Measurements from ENCODE around the gene ILK. TPM values are rescaled to one million over a fixed set of nuclear protein-coding genes. Genes with fewer than 3 reads are reported as not detected.

ILK gene
- total RNA-seq, 2 donors from 2014 or later, result 70.2 to 70.6 TPM

DNA sequence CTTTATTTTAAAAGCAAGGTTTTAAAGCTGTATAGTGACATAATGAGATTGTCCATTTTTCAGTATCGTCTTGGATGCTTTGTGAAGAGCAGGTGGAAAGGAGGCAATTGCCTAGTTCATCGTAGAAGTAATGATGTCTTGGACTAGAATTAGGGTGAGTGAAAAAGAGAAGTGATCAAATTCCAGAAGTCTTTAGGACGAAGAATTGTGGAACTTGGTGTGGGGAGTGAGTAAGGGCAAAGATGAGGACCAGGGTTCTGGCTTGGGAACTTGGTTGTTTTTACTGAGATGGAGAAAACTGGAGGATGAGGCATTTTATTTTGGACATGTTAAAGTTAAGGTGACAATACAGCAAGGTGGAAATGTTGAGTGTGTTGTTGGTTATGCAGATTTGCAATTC lies 1.2 kb downstream of the ILK start:
- peaks cover 3% of the 10 kb centered on the region for H3K36me3 Mint-ChIP-seq (ENCODE audit: low read depth)
- H3K9me3 ChIP-seq (ENCODE audit: control insufficient read depth, low read length, poor library complexity, severe bottlenecking), result no peaks in the 10 kb centered on the region
- no peak overlapping the region for H3K27ac Mint-ChIP-seq
- H3K27me3 Mint-ChIP-seq, result no peaks in the 10 kb centered on the region
- DNase-seq, result no peak
- H3K4me3 Mint-ChIP-seq, result no peak overlapping the region
- H3K4me1 Mint-ChIP-seq, result peaks cover 30% of the 10 kb centered on the region
- no peak for ATAC-seq

DNA sequence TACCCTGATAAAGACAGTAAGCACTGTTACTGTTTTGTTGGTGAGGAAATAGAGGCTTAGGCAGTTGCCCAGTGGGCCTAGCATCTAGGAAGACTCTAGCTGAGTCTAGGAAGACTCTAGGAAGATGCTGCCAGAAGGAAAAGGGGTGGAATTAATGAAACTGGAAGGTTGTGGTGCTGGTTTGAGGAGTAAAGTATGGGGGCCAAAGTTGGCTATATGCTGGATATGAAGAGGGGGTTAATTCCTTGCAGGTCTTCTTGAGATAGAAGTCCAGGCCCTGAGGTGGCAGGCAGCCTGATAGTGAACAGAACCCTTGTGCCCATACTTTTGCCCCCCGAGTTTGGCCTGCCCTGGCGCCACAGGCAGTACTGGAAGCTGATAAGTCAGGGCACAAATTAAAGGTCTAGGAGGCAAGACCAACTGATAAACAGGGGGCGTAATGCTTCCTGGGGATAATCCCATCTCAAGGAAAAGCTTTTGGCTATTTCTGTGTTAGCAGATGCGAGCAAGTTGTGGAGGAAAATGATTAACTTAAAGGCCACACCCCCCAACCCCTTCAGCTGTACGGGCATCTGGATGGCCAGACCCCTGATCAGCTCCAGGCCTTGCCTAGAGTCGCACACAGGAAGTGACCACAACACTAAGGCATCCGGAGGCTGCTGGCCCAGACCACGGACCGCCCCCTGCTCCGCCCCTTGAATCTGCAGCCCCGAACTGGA lies 3.1 kb downstream of the ILK start:
- no peaks in the 10 kb centered on the region for H3K9me3 ChIP-seq (ENCODE audit: control insufficient read depth, low read length, poor library complexity, severe bottlenecking)
- Mint-ChIP-seq H3K27ac (no peak overlapping the region), H3K4me1 (peaks cover 37% of the 10 kb centered on the region), H3K27me3 (no peaks in the 10 kb centered on the region), H3K36me3 (ENCODE audit: low read depth) (peaks cover 4% of the 10 kb centered on the region), H3K4me3 (no peak overlapping the region)
- DNase-seq (peak in 1 of 3 donors; percentile 35), ATAC-seq (no peak)

DNA sequence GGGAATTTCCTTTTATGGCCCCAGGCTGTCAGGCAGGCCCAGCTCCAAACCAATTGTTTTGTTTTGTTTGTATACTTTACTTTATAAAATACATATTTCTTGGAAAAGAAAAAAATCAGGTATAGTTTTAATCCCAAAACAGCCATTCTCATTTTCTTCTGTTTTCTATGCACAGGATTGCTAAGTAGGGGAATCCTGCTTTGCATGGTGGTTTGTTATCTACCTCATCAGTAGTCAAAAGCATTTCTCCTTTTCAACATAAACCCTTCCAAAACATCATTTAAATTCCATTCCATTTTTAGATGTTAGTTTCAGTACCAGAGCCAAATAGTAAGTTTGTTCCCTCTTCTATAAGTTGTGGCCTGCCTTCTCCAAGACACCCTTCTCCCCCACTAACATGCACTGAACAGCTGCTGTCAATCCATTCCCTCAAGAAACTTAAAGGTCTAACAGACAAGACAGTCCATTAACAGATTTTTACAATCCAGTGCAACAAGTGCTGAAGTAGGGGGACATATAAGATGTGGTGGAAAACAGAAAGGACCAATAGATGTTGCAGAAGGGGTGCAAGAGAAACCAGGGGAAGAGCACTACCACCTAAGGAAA lies 3.7 kb downstream of the ILK start:
- H3K27ac Mint-ChIP-seq, result no peak overlapping the region
- DNase-seq (no peak), ATAC-seq (no peak)

DNA sequence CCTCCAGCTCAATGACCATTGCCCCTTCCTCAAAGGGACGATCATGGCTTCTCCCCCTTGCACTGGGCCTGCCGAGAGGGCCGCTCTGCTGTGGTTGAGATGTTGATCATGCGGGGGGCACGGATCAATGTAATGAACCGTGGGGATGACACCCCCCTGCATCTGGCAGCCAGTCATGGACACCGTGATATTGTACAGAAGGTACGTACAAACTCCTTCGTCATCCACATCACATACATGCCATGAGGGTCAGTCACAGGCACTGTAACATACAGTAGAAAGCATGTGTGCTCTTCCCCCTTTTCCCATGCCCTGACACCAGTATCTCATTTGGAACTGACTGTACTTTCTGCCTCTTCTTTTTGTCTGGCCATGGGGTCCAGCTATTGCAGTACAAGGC lies 4.4 kb downstream of the ILK start:
- Mint-ChIP-seq H3K27ac (no peak overlapping the region), H3K4me1 (peaks cover 32% of the 10 kb centered on the region), H3K27me3 (no peaks in the 10 kb centered on the region), H3K4me3 (peak overlapping the region; percentile 21), H3K36me3 (ENCODE audit: low read depth) (peaks cover 2% of the 10 kb centered on the region)
- H3K9me3 ChIP-seq (ENCODE audit: control insufficient read depth, low read length, poor library complexity, severe bottlenecking), result no peaks in the 10 kb centered on the region
- DNase-seq (no peak), ATAC-seq (no peak)

More for the DNA sequence above, 3.7 kb downstream of the ILK start:
- H3K9me3 ChIP-seq (ENCODE audit: control insufficient read depth, low read length, poor library complexity, severe bottlenecking), result no peaks in the 10 kb centered on the region
- H3K4me3 Mint-ChIP-seq, result peak overlapping the region; percentile 50
- H3K36me3 Mint-ChIP-seq (ENCODE audit: low read depth), result peaks cover 2% of the 10 kb centered on the region
- H3K4me1 Mint-ChIP-seq, result peaks cover 32% of the 10 kb centered on the region
- no peaks in the 10 kb centered on the region for H3K27me3 Mint-ChIP-seq

DNA sequence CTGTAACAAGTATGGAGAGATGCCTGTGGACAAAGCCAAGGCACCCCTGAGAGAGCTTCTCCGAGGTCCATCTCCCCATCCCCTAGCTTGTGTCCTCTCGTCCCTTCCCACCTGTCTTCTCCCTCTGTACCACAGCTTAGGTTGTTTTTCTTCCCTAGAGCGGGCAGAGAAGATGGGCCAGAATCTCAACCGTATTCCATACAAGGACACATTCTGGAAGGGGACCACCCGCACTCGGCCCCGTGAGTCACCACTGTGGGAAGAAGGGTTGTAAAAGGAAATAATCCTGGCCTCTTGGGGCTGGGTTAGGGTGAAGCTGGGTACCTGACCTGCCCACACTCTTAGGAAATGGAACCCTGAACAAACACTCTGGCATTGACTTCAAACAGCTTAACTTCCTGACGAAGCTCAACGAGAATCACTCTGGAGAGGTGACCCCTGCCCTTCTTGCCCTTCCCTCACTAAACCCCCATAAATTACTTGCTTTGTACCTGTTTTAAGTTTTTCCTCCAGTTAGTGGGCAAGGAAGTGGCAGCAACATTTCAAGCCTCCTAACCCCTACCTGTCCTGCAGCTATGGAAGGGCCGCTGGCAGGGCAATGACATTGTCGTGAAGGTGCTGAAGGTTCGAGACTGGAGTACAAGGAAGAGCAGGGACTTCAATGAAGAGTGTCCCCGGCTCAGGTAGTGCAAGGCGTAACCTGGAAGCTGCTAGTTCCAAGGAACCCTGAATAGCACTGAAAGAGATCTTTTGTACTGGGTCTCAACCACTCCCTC lies 5.3 kb downstream of the ILK start:
- H3K4me1 Mint-ChIP-seq, result peaks cover 32% of the 10 kb centered on the region
- H3K4me3 Mint-ChIP-seq, result peak overlapping the region; percentile 25
- no peak for ATAC-seq
- no peak for DNase-seq
- peaks cover 2% of the 10 kb centered on the region for H3K36me3 Mint-ChIP-seq (ENCODE audit: low read depth)
- no peaks in the 10 kb centered on the region for H3K9me3 ChIP-seq (ENCODE audit: control insufficient read depth, low read length, poor library complexity, severe bottlenecking)
- no peaks in the 10 kb centered on the region for H3K27me3 Mint-ChIP-seq
- H3K27ac Mint-ChIP-seq, result no peak overlapping the region

DNA sequence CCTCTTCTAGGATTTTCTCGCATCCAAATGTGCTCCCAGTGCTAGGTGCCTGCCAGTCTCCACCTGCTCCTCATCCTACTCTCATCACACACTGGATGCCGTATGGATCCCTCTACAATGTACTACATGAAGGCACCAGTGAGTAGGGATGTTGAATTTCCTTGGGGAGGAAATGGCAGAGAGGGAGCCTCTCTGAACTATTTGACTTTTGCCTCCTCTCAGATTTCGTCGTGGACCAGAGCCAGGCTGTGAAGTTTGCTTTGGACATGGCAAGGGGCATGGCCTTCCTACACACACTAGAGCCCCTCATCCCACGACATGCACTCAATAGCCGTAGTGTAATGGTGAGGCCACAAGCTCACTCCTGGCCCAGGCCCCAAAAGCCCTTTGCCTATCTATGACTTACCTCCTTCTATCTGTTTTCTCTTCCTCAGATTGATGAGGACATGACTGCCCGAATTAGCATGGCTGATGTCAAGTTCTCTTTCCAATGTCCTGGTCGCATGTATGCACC lies 6.0 kb downstream of the ILK start:
- Mint-ChIP-seq H3K27me3 (no peaks in the 10 kb centered on the region), H3K4me3 (peak overlapping the region; percentile 60), H3K27ac (no peak overlapping the region), H3K4me1 (peaks cover 32% of the 10 kb centered on the region), H3K36me3 (ENCODE audit: low read depth) (peaks cover 2% of the 10 kb centered on the region)
- H3K9me3 ChIP-seq (ENCODE audit: control insufficient read depth, low read length, poor library complexity, severe bottlenecking), result no peaks in the 10 kb centered on the region
- ATAC-seq (no peak), DNase-seq (no peak)

DNA sequence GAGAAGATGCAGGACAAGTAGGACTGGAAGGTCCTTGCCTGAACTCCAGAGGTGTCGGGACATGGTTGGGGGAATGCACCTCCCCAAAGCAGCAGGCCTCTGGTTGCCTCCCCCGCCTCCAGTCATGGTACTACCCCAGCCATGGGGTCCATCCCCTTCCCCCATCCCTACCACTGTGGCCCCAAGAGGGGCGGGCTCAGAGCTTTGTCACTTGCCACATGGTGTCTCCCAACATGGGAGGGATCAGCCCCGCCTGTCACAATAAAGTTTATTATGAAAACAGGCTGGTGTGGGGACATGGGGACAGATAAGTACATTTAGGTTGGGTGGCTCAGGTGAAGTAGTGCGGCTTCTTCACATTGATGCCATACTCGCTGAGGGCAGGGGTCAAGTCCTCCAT lies 7.0 kb downstream of the ILK start:
- no peak overlapping the region for H3K4me3 Mint-ChIP-seq
- no peaks in the 10 kb centered on the region for H3K9me3 ChIP-seq (ENCODE audit: control insufficient read depth, low read length, poor library complexity, severe bottlenecking)
- ATAC-seq (no peak), DNase-seq (no peak)
- H3K27ac Mint-ChIP-seq, result no peak overlapping the region
- peaks cover 41% of the 10 kb centered on the region for H3K4me1 Mint-ChIP-seq
- peaks cover 6% of the 10 kb centered on the region for H3K36me3 Mint-ChIP-seq (ENCODE audit: low read depth)
- no peaks in the 10 kb centered on the region for H3K27me3 Mint-ChIP-seq

DNA sequence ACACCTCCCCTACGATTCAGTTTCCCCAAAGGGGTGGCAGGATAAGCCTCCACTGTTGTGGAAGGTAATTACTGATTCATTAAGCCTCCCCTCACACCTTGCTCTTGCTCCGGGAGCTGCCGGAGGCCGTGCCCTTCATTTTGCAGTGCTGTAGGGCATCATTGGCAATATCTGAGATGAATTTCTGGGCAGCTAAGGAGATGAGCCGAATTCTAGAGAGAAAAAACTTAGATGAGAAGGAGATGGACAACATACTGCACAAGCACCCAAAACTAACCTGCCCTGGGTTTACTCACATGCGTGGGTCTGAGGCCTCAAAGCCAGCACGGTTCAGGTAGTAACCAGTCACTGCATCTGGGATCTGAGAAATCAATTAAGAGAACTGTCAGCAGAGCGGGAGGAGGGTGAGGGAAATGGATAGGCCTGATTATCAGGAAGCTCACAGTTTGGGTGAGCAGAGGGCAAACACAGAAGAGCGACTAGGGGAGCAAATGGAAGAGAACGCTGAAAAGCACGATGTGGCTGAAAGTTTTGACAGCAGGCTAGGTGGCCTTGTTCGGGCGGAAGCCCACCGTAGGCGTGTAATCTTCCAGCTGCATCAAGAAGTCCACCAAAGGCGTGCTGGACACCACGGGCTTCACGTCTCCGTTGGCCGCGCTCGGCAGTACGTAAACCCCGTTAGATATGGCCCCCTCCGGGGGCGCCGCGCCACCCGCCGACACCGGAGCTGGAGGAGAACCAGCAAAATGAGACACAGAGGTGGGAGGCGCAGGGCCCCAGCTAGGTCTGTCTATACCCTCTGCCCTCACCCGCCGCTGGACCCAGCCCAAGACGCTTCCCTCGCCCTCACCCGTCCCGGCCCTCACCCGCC lies 7.8 kb downstream of the ILK start:
- DNase-seq, result peak in 1 of 3 donors; percentile 27
- Mint-ChIP-seq H3K4me3 (no peak overlapping the region), H3K36me3 (ENCODE audit: low read depth) (peaks cover 11% of the 10 kb centered on the region), H3K27ac (no peak overlapping the region), H3K4me1 (peaks cover 41% of the 10 kb centered on the region), H3K27me3 (no peaks in the 10 kb centered on the region)
- H3K9me3 ChIP-seq (ENCODE audit: control insufficient read depth, low read length, poor library complexity, severe bottlenecking), result no peaks in the 10 kb centered on the region
- peak; percentile 7 for ATAC-seq

DNA sequence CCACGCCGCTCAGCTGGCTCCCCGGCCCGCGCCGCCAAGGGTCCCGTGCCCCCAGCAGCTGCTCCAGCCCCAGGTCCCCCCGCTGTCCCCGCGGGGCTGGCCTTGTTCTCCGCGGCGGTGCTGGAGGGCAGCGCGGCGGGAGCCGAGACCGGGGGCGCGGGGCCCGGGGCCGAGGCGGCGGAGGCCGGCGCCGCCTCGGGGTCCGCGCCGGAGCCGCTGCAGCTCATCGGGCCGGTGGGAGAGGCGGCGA lies 8.3 kb downstream of the ILK start:
- ATAC-seq (no peak), DNase-seq (no peak)
- Mint-ChIP-seq H3K36me3 (ENCODE audit: low read depth) (peaks cover 11% of the 10 kb centered on the region), H3K27ac (no peak overlapping the region), H3K27me3 (no peaks in the 10 kb centered on the region), H3K4me3 (no peak overlapping the region), H3K4me1 (peaks cover 41% of the 10 kb centered on the region)
- H3K9me3 ChIP-seq (ENCODE audit: control insufficient read depth, low read length, poor library complexity, severe bottlenecking), result no peaks in the 10 kb centered on the region

DNA sequence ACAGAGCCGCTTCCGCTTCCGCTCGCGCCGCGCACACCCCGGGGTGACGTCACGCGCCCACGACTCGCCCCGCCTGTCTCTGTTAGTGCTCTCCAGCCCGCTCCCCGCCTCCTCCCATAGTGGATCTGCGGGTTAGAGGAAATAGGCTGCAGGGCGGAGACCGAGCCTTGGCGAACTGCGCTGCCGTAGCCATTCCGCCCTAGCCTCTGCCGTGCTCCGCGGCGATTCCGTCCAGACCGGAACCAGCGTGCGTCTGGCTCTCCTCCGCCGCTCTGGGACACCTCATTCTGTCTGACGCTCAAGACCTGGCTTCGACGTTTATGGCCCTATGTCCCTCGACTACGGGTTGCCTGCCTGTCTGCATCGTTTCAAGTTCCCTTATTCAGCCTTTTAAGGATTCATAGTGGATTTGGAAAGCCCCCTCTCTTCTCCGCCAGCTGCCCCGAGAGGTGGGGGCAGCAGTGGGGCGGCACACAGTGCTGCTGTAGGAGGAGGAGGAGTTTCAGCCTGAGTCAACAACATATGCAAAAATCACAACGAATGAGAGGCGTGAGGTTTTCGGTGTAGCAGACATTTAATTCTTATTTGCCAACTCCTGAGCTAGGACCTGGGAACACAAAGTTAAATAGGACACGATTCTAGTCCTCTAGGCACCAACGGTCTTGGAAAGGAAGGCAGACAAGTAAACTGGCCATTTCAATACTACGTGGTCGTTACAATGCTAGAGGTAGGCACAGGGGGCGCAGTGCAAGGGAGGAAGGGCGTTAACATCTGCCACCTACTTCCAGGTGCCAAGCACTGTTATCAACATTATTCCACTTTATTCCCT lies 8.9 kb downstream of the ILK start, which contains the start of gene TAF10:
TSS of gene TAF10 (minus strand) at position 4 of the 829 bp plus-strand sequence. CDS start 27 bp downstream, outside the sequence.
- H3K27me3 Mint-ChIP-seq, result no peaks in the 10 kb centered on the region
- no peak within 1 kb of the TSS for H3K4me3 Mint-ChIP-seq
- H3K9me3 ChIP-seq (ENCODE audit: control insufficient read depth, low read length, poor library complexity, severe bottlenecking), result no peaks in the 10 kb centered on the region
- peaks cover 41% of the 10 kb centered on the region for H3K4me1 Mint-ChIP-seq
- ATAC-seq (peak; percentile 90), DNase-seq (peak; percentile 93 to 94 (median 93))
- H3K27ac Mint-ChIP-seq, result no peak within 1 kb of the TSS
- H3K36me3 Mint-ChIP-seq (ENCODE audit: low read depth), result peaks cover 11% of the 10 kb centered on the region

DNA sequence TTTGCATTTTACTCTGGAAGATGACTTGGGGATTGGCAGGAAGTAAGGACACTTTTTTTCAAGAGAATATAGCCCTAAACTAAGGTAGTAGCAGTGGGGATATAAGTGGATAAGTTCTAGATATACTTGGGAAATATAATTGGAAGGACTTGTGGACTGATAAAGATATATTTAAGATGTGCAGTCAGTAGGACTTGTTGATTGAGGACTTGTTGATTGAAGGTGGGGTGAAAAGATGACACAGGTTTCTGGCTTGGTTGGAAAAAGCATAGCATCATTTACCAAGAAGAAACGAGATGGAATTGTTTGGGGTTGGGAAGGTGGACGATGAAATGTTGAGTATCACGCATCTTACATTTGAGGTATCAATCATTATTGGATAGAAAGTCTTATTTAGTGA lies 9.9 kb downstream of the ILK start:
- DNase-seq (no peak), ATAC-seq (no peak)
- Mint-ChIP-seq H3K27ac (no peak overlapping the region), H3K27me3 (no peaks in the 10 kb centered on the region), H3K36me3 (ENCODE audit: low read depth) (peaks cover 11% of the 10 kb centered on the region), H3K4me1 (peaks cover 37% of the 10 kb centered on the region), H3K4me3 (no peak overlapping the region)
- no peaks in the 10 kb centered on the region for H3K9me3 ChIP-seq (ENCODE audit: control insufficient read depth, low read length, poor library complexity, severe bottlenecking)

DNA sequence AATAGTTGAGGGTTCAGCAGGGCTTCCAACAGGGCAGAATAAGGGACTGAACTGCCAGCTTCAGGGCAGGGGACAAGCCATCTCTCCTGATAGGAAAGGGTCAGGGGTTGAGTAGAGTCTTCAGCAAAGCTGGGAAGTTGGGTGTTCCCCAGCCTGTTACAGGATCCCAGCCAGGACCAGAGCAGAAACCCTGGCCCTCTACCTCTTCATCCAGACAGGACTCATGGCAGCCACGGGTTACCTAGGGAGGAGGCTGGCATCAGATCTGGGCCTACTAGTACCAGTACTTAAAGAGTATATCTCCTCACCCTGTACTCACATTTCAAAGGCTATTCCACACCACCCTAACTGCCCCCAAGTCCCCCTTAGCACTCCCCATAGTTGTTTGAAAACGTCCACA lies 10.9 kb downstream of the ILK start:
- H3K9me3 ChIP-seq (ENCODE audit: control insufficient read depth, low read length, poor library complexity, severe bottlenecking), result no peaks in the 10 kb centered on the region
- peaks cover 33% of the 10 kb centered on the region for H3K4me1 Mint-ChIP-seq
- ATAC-seq, result no peak
- no peak overlapping the region for H3K27ac Mint-ChIP-seq
- H3K36me3 Mint-ChIP-seq (ENCODE audit: low read depth), result peaks cover 11% of the 10 kb centered on the region
- H3K4me3 Mint-ChIP-seq, result no peak overlapping the region
- no peak for DNase-seq
- no peaks in the 10 kb centered on the region for H3K27me3 Mint-ChIP-seq
